Nephron progenitor cell (in vitro differentiated cells): ENCODE measurements around the gene SERPINH1.

Experiments used
- DNase-seq: peaks from one replicate; pipeline ENCODE4 v3.0.0; 2021
- H3K27ac Mint-ChIP-seq: 2 replicates; pipeline ENCODE4 v1.8.0; 2021; ENCODE audit warnings: mild to moderate bottlenecking, moderate library complexity, mixed read lengths
- H3K27me3 Mint-ChIP-seq: 2 replicates; pipeline ENCODE4 v1.8.0; 2021; ENCODE audit warnings: mild to moderate bottlenecking, low read depth, mixed read lengths; ENCODE audit not compliant: poor library complexity
- H3K36me3 Mint-ChIP-seq: 2 replicates; pipeline ENCODE4 v1.8.0; 2021; ENCODE audit warnings: low read depth, mixed read lengths
- H3K4me1 Mint-ChIP-seq: 2 replicates; pipeline ENCODE4 v1.8.0; 2021; ENCODE audit warnings: mixed read lengths
- H3K4me3 Mint-ChIP-seq: 2 replicates; pipeline ENCODE4 v1.8.0; 2021; ENCODE audit warnings: mild to moderate bottlenecking, moderate library complexity, mixed read lengths
- H3K9me3 Mint-ChIP-seq: 2 replicates; pipeline ENCODE4 v1.8.0; 2021; ENCODE audit warnings: mild to moderate bottlenecking, moderate library complexity, mixed read lengths
- CTCF ChIP-seq: fragments of 200-600 bp; sonication (generic); IDR thresholded peaks from 2 replicates; pipeline ENCODE4 v1.5.0; 2021; ENCODE audit warnings: antibody characterized with exemption

Gene SERPINH1

DNA sequence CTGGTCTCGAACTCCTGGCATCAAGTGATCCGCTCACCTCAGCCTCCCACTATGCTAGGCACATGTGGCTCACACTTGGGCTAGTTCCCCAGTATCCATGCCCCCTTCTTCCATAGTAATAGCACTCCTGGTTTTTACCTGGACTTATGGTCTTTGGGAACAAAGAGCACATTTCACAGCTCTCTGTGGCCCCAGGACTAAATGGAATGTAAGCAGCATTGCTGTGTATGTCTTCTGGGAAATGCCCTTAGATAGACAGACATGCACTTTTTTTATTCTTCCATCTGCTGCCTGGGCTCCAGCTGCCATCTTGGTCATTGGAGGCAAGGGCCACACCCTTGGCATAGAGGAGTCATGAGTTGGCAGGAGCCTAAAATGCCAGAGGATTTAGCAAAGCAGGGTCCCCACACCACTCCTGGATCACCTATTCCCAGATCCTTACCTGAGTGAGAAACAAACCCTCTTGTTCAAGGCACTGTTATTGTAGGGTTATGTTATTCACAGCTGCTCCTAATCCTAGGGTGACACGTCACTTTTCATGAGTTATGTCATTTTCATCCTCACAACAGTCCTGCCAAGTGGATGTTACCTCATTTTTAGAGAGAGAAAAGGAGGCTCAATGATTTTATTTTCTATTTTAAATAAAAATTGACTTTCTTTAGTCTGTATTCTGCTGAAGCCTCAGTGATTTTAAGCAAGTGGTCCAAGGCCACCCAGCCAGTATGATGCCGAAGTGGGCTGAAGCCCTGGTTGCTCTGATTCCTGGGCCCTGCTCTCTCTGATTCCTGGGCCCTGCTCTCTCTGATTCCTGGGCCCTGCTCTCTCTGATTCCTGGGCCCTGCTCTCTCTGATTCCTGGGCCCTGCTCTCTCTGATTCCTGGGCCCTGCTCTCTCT is 20.6 kb upstream of the SERPINH1 start:
- Mint-ChIP-seq H3K4me3 (no peak overlapping the region), H3K36me3 (no peaks in the 10 kb centered on the region), H3K27me3 (peaks cover 58% of the 10 kb centered on the region), H3K27ac (no peak overlapping the region), H3K9me3 (no peaks in the 10 kb centered on the region), H3K4me1 (peaks cover 20% of the 10 kb centered on the region)
- no peak for TF ChIP-seq CTCF
- DNase-seq, result no peak

DNA sequence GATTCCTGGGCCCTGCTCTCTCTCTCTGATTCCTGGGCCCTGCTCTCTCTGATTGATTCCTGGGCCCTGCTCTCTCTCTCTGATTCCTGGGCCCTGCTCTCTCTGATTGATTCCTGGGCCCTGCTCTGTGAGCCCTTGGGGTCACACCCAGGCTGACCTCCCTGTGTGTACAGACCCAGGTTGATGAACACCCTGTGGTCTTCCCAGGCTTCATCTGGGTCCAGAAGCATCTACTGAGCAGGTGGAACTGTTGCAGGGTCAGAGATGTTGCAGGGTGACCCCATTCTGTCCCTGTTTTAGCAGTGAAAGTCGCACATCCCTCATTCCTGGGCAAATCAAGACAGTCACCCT is 20.0 kb upstream of the SERPINH1 start:
- Mint-ChIP-seq H3K27ac (no peak overlapping the region), H3K27me3 (peaks cover 59% of the 10 kb centered on the region), H3K4me3 (no peak overlapping the region), H3K4me1 (peaks cover 20% of the 10 kb centered on the region), H3K9me3 (no peaks in the 10 kb centered on the region), H3K36me3 (no peaks in the 10 kb centered on the region)
- no peak for TF ChIP-seq CTCF
- DNase-seq, result no peak

GRCh38 chr11:75543806-75544205 is 18.2 kb upstream of the SERPINH1 start:
- DNase-seq, result no peak
- Mint-ChIP-seq H3K4me3 (no peak overlapping the region), H3K9me3 (no peaks in the 10 kb centered on the region), H3K36me3 (no peaks in the 10 kb centered on the region), H3K27ac (no peak overlapping the region), H3K27me3 (peaks cover 52% of the 10 kb centered on the region), H3K4me1 (peaks cover 16% of the 10 kb centered on the region)
- no peak for TF ChIP-seq CTCF

DNA sequence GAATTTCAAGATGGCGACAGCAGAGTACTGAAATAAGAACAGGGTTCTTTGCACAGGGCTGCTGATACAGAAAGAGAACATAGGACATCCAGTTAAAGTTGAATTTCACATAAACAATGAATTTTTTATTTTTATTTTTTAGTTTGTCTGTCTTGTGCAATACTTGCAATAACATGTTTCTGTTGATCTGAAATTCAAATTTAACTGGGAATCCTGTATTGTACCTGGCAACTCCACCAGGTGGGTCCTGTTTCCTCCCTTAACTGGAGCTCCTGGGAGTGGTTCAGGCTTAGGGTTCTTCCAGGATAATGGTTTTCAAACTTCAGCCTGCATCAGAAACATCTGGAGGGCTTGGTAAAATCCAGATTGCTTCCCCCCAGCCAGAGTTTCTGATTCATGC is 14.9 kb upstream of the SERPINH1 start:
- DNase-seq, result no peak
- Mint-ChIP-seq H3K36me3 (no peaks in the 10 kb centered on the region), H3K4me3 (no peak overlapping the region), H3K9me3 (peaks cover 5% of the 10 kb centered on the region), H3K27ac (no peak overlapping the region), H3K4me1 (peaks cover 9% of the 10 kb centered on the region), H3K27me3 (peaks cover 34% of the 10 kb centered on the region)
- no peak for TF ChIP-seq CTCF

DNA sequence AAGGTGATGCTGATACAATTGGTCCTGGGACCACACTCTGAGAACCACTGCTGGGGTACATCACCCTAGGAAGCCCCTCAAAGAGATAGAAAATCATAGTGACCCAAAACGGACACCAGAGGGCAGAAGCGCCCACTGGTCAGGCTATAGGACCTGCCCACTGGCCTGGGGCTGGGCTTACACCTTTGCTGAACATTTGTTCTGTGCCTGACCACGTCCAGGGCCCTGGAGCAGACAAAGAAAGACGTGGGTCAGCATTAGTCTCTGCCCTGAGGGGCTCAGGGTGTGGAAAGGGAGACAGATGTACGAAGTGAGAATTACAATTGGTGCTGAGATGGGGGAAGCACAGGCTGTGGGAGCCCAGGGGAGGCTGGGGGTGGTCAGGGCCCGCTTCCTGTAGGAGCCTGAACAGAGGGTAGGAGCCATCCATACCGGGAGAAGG is 14.4 kb upstream of the SERPINH1 start:
- Mint-ChIP-seq H3K9me3 (peaks cover 5% of the 10 kb centered on the region), H3K27me3 (peaks cover 33% of the 10 kb centered on the region), H3K4me1 (peaks cover 9% of the 10 kb centered on the region), H3K36me3 (no peaks in the 10 kb centered on the region), H3K27ac (peak overlapping the region; percentile 47), H3K4me3 (peak overlapping the region; percentile 26)
- peak; percentile 85 for TF ChIP-seq CTCF
- DNase-seq, result peak; percentile 83
